Trophoblast cell (in vitro differentiated cells and primary cell): Measurements from ENCODE around the gene POLR1G.

Experiments used
- DNase-seq, 2 donors: peaks; one replicate each; pipeline ENCODE4 v3.0.0-alpha.2; 2016
- H2AFZ ChIP-seq: 2 replicates; pipeline ENCODE4 v1.6.1; 2013; ENCODE audit warnings: low read length, moderate library complexity, mild to moderate bottlenecking; ENCODE audit not compliant: insufficient read depth, poor library complexity
- H2AK5ac ChIP-seq: 2 replicates; pipeline ENCODE4 v1.6.1; 2013; ENCODE audit warnings: mild to moderate bottlenecking, low read length
- H2BK120ac ChIP-seq: 2 replicates; pipeline ENCODE4 v1.6.1; 2013; ENCODE audit warnings: low read length, mild to moderate bottlenecking, moderate library complexity; ENCODE audit not compliant: insufficient read depth, poor library complexity
- H2BK12ac ChIP-seq: 2 replicates; pipeline ENCODE4 v1.6.1; 2013; ENCODE audit warnings: mild to moderate bottlenecking, low read length, moderate library complexity
- H2BK5ac ChIP-seq: 2 replicates; pipeline ENCODE4 v1.6.1; 2013; ENCODE audit warnings: low read length, low read depth, moderate library complexity, mild to moderate bottlenecking; ENCODE audit not compliant: poor library complexity
- H3K14ac ChIP-seq: 2 replicates; pipeline ENCODE4 v1.6.1; 2013; ENCODE audit warnings: mild to moderate bottlenecking, low read length
- H3K18ac ChIP-seq: 2 replicates; pipeline ENCODE4 v1.6.1; 2013; ENCODE audit warnings: mild to moderate bottlenecking, low read length
- H3K23ac ChIP-seq: 2 replicates; pipeline ENCODE4 v1.6.1; 2013; ENCODE audit warnings: low read length
- H3K27ac ChIP-seq: 2 replicates; pipeline ENCODE4 v1.5.1; 2013; ENCODE audit warnings: low read depth, mild to moderate bottlenecking, inconsistent platforms, low read length, moderate library complexity
- H3K27me3 ChIP-seq: 2 replicates; pipeline ENCODE4 v1.6.1; 2013; ENCODE audit warnings: inconsistent platforms, mild to moderate bottlenecking, low read length, moderate library complexity; ENCODE audit not compliant: insufficient read depth
- H3K36me3 ChIP-seq, 2 experiments: 1 replicate in 1 of 2; 2 replicates in 1 of 2; pipeline ENCODE4 v1.6.1; 2013; ENCODE audit warnings: low read length in 2 of 2, mild to moderate bottlenecking in 2 of 2, moderate library complexity in 1 of 2; ENCODE audit not compliant: insufficient read depth in 2 of 2, control insufficient read depth in 1 of 2
- H3K4ac ChIP-seq: 2 replicates; pipeline ENCODE4 v1.6.1; 2013; ENCODE audit warnings: low read depth, mild to moderate bottlenecking, low read length, moderate library complexity
- H3K4me1 ChIP-seq, 2 experiments: 1 replicate in 1 of 2; 2 replicates in 1 of 2; pipeline ENCODE4 v1.6.1; 2013; ENCODE audit warnings: low read length in 2 of 2, mild to moderate bottlenecking in 2 of 2, moderate library complexity in 1 of 2; ENCODE audit not compliant: insufficient read depth in 2 of 2, control insufficient read depth in 1 of 2
- H3K4me2 ChIP-seq: 2 replicates; pipeline ENCODE4 v1.6.1; 2013; ENCODE audit warnings: inconsistent platforms, mild to moderate bottlenecking, low read length, moderate library complexity
- H3K4me3 ChIP-seq: 2 replicates; pipeline ENCODE4 v1.5.1; 2013; ENCODE audit warnings: mild to moderate bottlenecking, low read depth, low read length, inconsistent platforms
- H3K79me1 ChIP-seq: one replicate; pipeline ENCODE4 v1.6.1; 2013; ENCODE audit warnings: low read length
- H3K79me2 ChIP-seq: 2 replicates; pipeline ENCODE4 v1.6.1; 2013; ENCODE audit warnings: low read length, mild to moderate bottlenecking; ENCODE audit not compliant: control insufficient read depth, insufficient read depth, poor library complexity
- H3K9ac ChIP-seq: 2 replicates; pipeline ENCODE4 v1.6.1; 2013; ENCODE audit warnings: mild to moderate bottlenecking, low read length
- H3K9me3 ChIP-seq: 2 replicates; pipeline ENCODE4 v1.6.1; 2013; ENCODE audit warnings: low read depth, mild to moderate bottlenecking, control low read depth, inconsistent platforms, low read length; ENCODE audit not compliant: insufficient read depth
- H4K12ac ChIP-seq: 2 replicates; pipeline ENCODE4 v1.6.1; 2013; ENCODE audit warnings: low read depth, mild to moderate bottlenecking, low read length, moderate library complexity
- H4K8ac ChIP-seq: 2 replicates; pipeline ENCODE4 v1.6.1; 2013; ENCODE audit warnings: low read depth, mild to moderate bottlenecking, low read length, moderate library complexity
- H4K91ac ChIP-seq: one replicate; pipeline ENCODE4 v1.6.1; 2013; ENCODE audit warnings: low read depth, mild to moderate bottlenecking, low read length, moderate library complexity
- WGBS: extraction: QIAGEN DNeasy Blood & Tissue Kit; methylation state at CpG from one replicate; pipeline ENCODE4 v1.1.7; 2013; ENCODE audit warnings: missing lambda C conversion rate; ENCODE audit not compliant: insufficient read length, insufficient coverage; ENCODE audit errors: extremely low coverage; 5-methylcytosine and 5-hydroxymethylcytosine counted together

POLR1G gene

GRCh38 chr19:45391871-45392665, 14.4 kb upstream of the POLR1G start:
- Histone ChIP-seq H3K18ac (no peak overlapping the region), H3K9ac (no peak overlapping the region), H3K4ac (no peak overlapping the region), H4K91ac (no peak overlapping the region), H3K9me3 (peaks cover 2% of the 10 kb centered on the region), H3K4me1 (no peaks in the 10 kb centered on the region), H3K27me3 (no peaks in the 10 kb centered on the region), H3K4me3 (no peak overlapping the region), H3K27ac (no peak overlapping the region), H2AK5ac (no peak overlapping the region), H3K79me1 (no peaks in the 10 kb centered on the region), H2BK5ac (no peak overlapping the region), H3K36me3 (peaks cover 49 to 57% of the 10 kb centered on the region in 2 experiments), H4K12ac (no peak overlapping the region), H3K4me2 (no peak overlapping the region), H4K8ac (no peak overlapping the region), H3K79me2 (no peaks in the 10 kb centered on the region), H3K23ac (no peak overlapping the region), H2BK12ac (no peak overlapping the region), H3K14ac (no peak overlapping the region), H2AFZ (no peak overlapping the region), H2BK120ac (no peak overlapping the region)
- WGBS = no CpG with 5 or more reads among the region's 21 CpGs
- DNase-seq = no peak

GRCh38 chr19:45395821-45396617, 10.4 kb upstream of the POLR1G start:
- no peak overlapping the region for H3K4me2 ChIP-seq

GRCh38 chr19:45400192-45400591, 6.3 kb upstream of the POLR1G start:
- no peak overlapping the region for H3K23ac ChIP-seq
- no CpG with 5 or more reads among the region's 6 CpGs for WGBS

More at GRCh38 chr19:45395821-45396617, 10.4 kb upstream of the POLR1G start:
- H3K27ac ChIP-seq = no peak overlapping the region
- no peak overlapping the region for H2BK5ac ChIP-seq
- no peaks in the 10 kb centered on the region for H3K79me1 ChIP-seq
- H4K12ac ChIP-seq = no peak overlapping the region
- no peak overlapping the region for H2BK120ac ChIP-seq
- H3K79me2 ChIP-seq = no peaks in the 10 kb centered on the region
- no peak overlapping the region for H3K4ac ChIP-seq
- peaks cover 3 to 9% of the 10 kb centered on the region in 2 experiments for H3K4me1 ChIP-seq
- H4K8ac ChIP-seq = no peak overlapping the region
- peaks cover 2% of the 10 kb centered on the region for H3K9me3 ChIP-seq
- H3K9ac ChIP-seq = no peak overlapping the region
- H3K27me3 ChIP-seq = no peaks in the 10 kb centered on the region
- no peak overlapping the region for H3K18ac ChIP-seq
- no peak overlapping the region for H2AFZ ChIP-seq
- H2BK12ac ChIP-seq = no peak overlapping the region
- H2AK5ac ChIP-seq = no peak overlapping the region
- no peak overlapping the region for H3K23ac ChIP-seq
- H3K36me3 ChIP-seq = peaks cover 56 to 58% of the 10 kb centered on the region in 2 experiments
- no peak overlapping the region for H3K14ac ChIP-seq
- WGBS = 100% methylated on average over 2 of the region's 59 CpGs
- DNase-seq = no peak
- H4K91ac ChIP-seq = no peak overlapping the region
- no peak overlapping the region for H3K4me3 ChIP-seq

GRCh38 chr19:45401815-45402214, 4.6 kb upstream of the POLR1G start:
- peaks cover 12 to 26% of the 10 kb centered on the region in 2 experiments for H3K4me1 ChIP-seq
- no peak overlapping the region for H3K9ac ChIP-seq
- H3K14ac ChIP-seq = no peak overlapping the region
- no peak for DNase-seq
- H2BK5ac ChIP-seq = no peak overlapping the region
- no peak overlapping the region for H4K8ac ChIP-seq
- peaks cover 13 to 17% of the 10 kb centered on the region in 2 experiments for H3K36me3 ChIP-seq
- H3K4me2 ChIP-seq = peak overlapping the region; percentile 75
- H4K91ac ChIP-seq = no peak overlapping the region
- peaks cover 20% of the 10 kb centered on the region for H3K79me2 ChIP-seq
- no peak overlapping the region for H4K12ac ChIP-seq
- no peak overlapping the region for H2AFZ ChIP-seq
- H2AK5ac ChIP-seq = no peak overlapping the region
- H2BK12ac ChIP-seq = no peak overlapping the region
- H3K27me3 ChIP-seq = no peaks in the 10 kb centered on the region
- no peak overlapping the region for H2BK120ac ChIP-seq
- no peak overlapping the region for H3K23ac ChIP-seq
- peaks cover 32% of the 10 kb centered on the region for H3K79me1 ChIP-seq
- no CpG with 5 or more reads among the region's 6 CpGs for WGBS
- no peak overlapping the region for H3K27ac ChIP-seq
- H3K4me3 ChIP-seq = no peak overlapping the region
- H3K4ac ChIP-seq = peak overlapping the region; percentile 37
- no peak overlapping the region for H3K18ac ChIP-seq
- no peaks in the 10 kb centered on the region for H3K9me3 ChIP-seq

More at GRCh38 chr19:45400192-45400591, 6.3 kb upstream of the POLR1G start:
- H3K79me2 ChIP-seq = peaks cover 15% of the 10 kb centered on the region
- peaks cover 11 to 26% of the 10 kb centered on the region in 2 experiments for H3K4me1 ChIP-seq
- no peak overlapping the region for H4K12ac ChIP-seq
- H3K27me3 ChIP-seq = no peaks in the 10 kb centered on the region
- peak; percentile 18 to 32 for DNase-seq
- no peak overlapping the region for H4K91ac ChIP-seq
- H2AK5ac ChIP-seq = no peak overlapping the region
- no peak overlapping the region for H2AFZ ChIP-seq
- H3K4me2 ChIP-seq = no peak overlapping the region
- no peak overlapping the region for H3K4me3 ChIP-seq
- peaks cover 2% of the 10 kb centered on the region for H3K9me3 ChIP-seq
- H3K79me1 ChIP-seq = peaks cover 21% of the 10 kb centered on the region
- H3K14ac ChIP-seq = no peak overlapping the region
- peaks cover 29 to 30% of the 10 kb centered on the region in 2 experiments for H3K36me3 ChIP-seq
- H3K18ac ChIP-seq = no peak overlapping the region
- no peak overlapping the region for H2BK5ac ChIP-seq
- H3K27ac ChIP-seq = no peak overlapping the region
- H2BK120ac ChIP-seq = no peak overlapping the region
- peak overlapping the region; percentile 1 for H3K4ac ChIP-seq
- no peak overlapping the region for H2BK12ac ChIP-seq
- no peak overlapping the region for H4K8ac ChIP-seq
- H3K9ac ChIP-seq = peak overlapping the region; percentile 24
